GM12874 (cell line): ENCODE measurements around the gene PRSS56.

ENCODE experiments used
- CTCF ChIP-seq: IDR thresholded peaks from 2 replicates; pipeline ENCODE4 v1.5.1; 2011; ENCODE audit warnings: low read depth, mild to moderate bottlenecking, control low read depth, low read length, moderate library complexity; ENCODE audit not compliant: insufficient read depth

Gene PRSS56

DNA sequence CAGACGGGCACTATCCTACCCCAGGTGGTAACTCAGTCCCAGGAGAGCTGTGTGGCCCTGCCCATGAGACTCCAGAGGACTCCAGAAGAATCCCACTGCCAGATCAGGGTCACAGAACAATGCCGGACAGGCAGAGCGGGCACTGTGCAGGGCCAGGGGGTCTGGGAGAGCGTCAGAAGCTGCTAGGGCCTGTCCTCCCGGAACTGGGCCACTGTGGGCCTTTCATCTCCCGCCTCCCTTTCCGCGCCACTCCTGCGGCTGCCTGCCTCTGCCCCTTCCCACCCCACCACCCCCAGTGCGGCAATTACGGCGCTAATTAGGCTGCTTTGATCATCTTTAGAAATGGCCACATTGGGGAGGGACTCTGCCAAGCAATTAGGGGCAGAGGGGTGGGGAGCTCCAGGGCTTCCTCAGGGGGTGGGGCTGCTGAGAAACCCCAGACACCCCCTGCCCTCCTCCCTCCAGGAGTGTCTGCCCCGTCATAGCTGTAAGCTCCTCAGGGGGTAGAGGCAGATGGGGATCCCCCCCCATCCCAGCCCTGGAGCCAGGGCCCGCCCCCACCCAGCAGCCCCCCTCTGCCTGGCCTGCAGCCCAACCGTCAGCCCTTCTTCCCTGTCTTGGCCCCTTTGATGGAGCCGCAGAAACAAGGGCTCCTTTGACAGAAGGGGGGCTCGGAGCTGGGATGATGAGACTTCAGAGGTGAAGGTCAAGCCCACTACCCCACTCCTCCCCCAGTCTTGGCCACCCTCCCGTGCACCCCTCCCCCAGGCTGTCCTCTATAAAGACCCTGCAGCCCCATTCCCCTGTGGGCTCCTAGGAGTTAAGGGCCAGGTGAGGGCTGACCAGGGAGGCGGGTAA lies at the start of gene PRSS56:
TSS of gene PRSS56 (plus strand) at position 808 of the 858 bp plus-strand sequence. CDS start 211 bp downstream, outside the sequence.
- TF ChIP-seq CTCF = no peak

- TF ChIP-seq CTCF = no peak
Observed at GRCh38 chr2:232473467-232473890, 46.7 kb upstream of the PRSS56 start.

- TF ChIP-seq CTCF = no peak
Observed at GRCh38 chr2:232476045-232476444, 44.1 kb upstream of the PRSS56 start.

GRCh38 chr2:232476791-232477190 lies 43.4 kb upstream of the PRSS56 start:
- TF ChIP-seq CTCF = no peak

GRCh38 chr2:232477751-232478510 lies 42.3 kb upstream of the PRSS56 start:
- TF ChIP-seq CTCF = no peak

GRCh38 chr2:232478571-232479340 lies 41.4 kb upstream of the PRSS56 start:
- TF ChIP-seq CTCF = no peak
